Superior temporal gyrus (tissue), 1 donor: ENCODE results near the gene ZNF774.

Experiments used
- DNase-seq: peaks from one replicate; pipeline ENCODE4 v3.0.0-alpha.2; 2016; ENCODE audit errors: extremely low spot score

Gene ZNF774

DNA sequence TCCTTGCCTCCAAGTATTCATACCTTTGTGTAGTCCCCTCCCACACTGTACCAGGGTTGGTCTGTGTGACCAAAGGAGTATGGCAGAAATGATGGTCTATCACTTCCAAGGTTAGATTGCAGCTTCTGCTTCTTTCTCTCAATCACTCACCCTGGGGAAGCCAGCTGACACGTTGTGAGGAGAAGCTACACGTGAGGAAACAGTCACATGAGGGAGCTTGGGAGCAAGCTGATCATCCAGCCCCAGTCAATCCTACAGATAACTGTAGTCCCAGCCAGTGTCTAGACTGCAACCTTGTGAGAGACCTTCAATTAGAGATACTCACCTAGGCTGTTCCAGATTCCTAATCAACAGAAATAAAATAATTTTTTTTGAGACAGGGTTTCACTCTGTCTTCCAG lies 6.2 kb upstream of the ZNF774 start:
- DNase-seq = no peak

GRCh38 chr15:90347431-90348065 lies 4.5 kb upstream of the ZNF774 start:
- peak; percentile 3 for DNase-seq

GRCh38 chr15:90348456-90348855 lies 3.6 kb upstream of the ZNF774 start:
- DNase-seq = no peak

DNA sequence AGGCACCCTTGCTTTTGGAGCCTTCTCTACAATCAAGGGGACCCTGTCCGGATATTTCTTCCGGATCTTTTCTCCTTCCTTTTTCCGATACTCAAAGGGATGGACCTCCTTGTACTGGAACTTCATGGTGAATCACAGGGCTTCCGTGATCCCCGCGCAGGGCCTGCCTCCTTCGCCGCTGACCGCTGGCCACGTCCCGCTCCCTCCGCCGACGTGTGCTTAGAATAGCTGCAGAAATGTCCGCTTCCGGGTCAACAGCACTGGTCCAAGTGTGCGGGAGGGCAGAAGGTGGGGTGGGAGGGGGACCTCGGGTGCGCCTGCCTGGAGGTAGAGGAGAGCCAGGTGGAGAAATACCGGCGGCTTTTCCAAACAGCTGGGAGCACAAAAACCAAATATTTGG lies 3.0 kb upstream of the ZNF774 start:
- no peak for DNase-seq

DNA sequence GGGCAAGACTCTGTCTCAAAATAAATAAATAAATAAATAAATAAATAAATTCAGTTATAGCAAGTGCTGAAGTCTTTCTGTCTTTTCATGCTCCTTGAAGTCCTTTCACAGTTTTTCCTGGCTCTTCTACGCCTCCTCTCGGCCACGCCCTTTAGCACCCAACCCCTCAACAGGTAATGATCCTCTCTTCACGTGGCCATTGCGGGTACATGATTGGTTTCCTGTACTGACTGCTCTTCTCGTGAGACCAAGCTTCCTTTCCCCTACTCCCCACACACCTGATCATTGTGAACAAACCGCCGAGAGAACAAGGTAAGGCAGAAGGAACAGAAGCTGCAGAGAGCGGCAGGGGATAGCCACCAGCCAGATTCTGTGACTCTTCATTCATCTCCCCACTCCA lies 2.3 kb upstream of the ZNF774 start:
- DNase-seq = no peak

DNA sequence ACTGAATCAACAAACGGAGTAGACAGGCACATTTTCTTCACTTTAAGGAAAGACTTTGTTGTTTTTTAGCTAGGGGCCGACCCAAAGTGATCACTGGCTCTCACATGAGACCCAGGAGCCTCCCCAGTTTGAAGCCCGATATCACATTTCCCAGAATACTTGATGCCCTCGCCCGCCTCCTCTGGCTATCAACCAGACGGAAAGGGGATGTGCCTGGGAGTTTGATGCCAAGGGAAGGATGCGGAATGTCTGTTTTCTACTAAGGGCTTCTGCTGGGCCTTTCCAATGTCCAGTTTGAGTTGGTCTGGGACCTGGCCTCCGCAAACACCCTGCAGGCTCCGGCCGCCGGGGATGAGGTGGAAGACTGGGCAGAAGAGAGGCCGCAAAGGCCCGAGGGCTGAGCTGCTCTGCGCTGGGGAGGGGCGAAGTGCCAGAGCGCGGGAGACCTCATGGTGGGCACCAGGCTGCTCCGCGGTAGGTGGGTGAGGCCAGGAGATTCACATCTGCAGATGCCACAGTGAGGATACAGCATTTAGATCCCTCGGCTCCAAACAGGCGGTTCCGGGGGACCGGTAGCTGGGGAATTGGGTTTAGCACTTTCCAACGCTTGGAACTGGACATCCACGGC lies 491 bp upstream of the ZNF774 start:
- no peak for DNase-seq

DNA sequence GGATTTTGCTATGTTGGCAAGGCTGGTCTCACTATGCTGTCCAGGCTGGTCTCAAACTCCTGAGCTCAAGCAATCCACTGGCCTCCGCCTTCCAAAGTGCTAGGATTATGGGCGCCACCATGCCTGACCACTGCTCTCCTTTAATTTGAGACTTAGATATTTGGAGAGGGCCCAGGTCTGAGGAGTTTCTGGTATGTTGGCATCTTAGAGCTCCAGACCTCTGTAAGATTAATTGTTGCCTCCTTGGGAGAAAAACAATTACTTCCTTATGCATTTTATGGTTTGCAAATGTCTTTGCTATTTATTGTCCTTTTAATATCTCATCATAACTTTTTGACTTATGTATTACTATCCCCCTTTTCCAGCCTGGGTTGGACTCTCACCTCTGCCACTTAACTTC lies 2.9 kb downstream of the ZNF774 start:
- DNase-seq = no peak

- no peak for DNase-seq
These were observed 6.3 kb downstream of the ZNF774 start for GRCh38 chr15:90358124-90359033.

DNA sequence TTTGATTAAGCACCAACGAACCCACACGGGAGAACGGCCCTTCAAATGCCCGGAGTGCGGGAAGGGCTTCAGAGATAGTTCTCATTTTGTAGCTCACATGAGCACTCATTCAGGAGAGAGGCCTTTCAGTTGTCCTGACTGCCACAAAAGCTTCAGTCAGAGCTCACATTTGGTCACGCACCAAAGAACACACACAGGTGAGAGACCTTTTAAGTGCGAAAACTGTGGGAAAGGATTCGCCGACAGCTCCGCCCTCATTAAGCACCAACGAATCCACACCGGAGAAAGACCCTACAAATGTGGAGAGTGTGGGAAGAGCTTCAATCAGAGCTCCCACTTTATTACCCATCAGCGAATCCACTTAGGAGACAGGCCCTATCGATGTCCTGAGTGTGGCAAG lies 8.7 kb downstream of the ZNF774 start:
- DNase-seq = no peak

DNA sequence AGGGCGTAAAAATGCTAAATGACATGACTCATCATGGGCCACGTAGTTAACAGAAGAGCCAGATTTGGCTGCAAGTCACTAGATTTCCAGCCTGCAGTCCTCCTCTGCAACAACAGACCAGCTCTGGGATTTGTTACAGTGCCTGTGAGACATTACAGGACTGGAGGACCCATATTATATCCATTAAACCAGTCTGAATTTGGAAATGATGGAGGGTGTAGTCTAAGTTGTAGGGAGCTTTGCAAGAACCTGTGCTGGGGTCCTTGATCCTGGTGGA lies 10.8 kb downstream of the ZNF774 start:
- DNase-seq = peak; percentile 47

DNA sequence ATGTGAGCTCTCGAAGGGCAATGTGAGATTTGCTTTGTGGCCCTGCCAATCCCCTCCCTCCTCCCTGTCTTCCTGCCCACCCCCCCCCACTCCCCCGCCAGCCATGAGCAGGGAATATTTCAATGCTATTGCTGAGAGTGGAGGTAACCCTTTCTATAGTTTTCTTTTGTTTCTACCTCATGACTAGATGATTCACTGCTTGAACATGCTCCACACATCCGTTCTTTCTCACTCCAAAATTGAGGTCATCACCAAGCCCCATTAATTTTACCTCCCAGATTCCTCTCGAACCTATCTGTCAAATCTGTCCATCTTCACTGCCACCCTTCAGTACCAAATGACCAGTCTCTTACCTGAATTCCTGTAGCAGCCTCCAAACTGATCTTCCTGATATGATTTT lies 12.2 kb downstream of the ZNF774 start:
- no peak for DNase-seq

- DNase-seq = no peak
These were observed 13.5 kb downstream of the ZNF774 start for GRCh38 chr15:90365414-90366055.

DNA sequence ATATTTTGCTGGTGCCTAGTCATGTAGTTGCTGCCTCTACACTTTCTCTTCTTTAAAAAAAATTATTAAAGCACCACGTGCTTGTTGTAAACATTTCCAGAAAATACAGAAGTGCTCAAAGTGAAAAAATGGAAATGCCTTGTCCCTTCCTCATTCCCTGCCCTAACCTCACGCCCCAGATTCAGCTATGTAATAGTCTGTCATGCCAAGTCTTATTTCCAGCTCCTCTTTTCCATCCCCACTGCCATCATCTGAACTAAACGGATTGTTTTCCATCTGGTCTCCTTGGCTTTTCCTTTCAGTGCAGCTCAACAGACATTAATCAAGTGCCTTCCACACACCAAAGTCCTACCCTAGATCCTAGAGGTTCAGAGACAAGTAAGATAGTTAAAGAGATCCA lies 15.5 kb downstream of the ZNF774 start:
- DNase-seq = no peak

GRCh38 chr15:90375071-90375470 lies 23.0 kb downstream of the ZNF774 start:
- no peak for DNase-seq

GRCh38 chr15:90376789-90377188 lies 24.7 kb downstream of the ZNF774 start:
- DNase-seq = no peak

- DNase-seq = no peak
These were observed 27.2 kb downstream of the ZNF774 start for GRCh38 chr15:90379263-90379662.

DNA sequence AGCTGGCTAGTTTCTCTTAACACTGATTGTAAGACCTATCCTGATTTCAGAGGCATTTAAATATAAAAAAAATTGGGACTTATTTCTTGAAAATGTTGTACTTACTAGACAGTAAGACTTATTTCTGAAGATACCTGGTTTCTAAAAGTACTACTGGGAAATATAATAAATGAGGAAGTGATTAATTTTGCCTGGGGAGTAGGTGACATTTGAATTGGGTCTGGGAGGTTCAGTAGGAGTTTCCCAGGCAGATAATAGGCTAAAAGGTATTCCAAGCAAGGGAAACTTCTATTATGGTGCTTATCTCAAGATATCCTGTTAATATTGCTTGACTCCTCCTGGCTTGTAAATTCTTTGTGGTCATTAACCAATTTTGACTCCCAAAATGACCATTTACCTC lies 29.4 kb downstream of the ZNF774 start:
- DNase-seq = no peak

DNA sequence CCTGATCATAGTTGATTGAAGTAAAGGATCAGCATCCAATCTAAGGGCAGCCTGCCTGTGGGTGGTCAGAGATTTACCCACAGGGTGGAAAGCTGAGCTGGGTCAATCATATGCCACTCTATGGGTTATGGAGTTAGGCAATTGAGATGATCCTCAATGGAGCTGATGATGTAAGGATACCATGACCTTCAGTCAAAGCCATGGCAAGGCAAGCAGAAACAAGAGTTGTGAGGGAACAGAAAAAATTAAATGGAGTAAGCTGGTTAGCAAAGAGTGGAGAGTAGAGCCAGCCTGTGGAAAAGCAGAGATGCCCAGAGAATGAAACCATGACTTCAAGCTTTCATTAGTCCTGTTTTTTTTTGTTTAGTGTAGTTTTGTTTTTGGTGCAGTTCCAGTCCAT lies 30.2 kb downstream of the ZNF774 start:
- no peak for DNase-seq

DNA sequence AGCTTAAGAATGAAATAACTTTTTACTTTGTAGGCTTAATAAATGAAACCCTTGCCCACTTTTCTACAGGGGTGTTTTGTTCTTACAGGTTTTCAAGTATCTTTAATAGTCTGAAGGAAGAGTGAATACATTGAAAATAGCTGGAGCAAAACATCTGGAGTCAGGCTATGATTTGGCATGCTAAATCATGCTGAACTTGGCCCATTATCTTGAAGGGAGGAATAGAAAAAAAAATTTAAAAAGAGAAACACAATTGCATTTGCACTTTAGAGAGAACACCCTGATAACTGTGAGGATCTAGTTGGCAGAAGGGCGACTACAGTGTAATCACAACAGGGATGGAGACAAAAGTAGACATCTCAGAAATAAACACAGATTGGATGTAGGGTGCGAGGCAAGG lies 34.1 kb downstream of the ZNF774 start:
- DNase-seq = no peak

DNA sequence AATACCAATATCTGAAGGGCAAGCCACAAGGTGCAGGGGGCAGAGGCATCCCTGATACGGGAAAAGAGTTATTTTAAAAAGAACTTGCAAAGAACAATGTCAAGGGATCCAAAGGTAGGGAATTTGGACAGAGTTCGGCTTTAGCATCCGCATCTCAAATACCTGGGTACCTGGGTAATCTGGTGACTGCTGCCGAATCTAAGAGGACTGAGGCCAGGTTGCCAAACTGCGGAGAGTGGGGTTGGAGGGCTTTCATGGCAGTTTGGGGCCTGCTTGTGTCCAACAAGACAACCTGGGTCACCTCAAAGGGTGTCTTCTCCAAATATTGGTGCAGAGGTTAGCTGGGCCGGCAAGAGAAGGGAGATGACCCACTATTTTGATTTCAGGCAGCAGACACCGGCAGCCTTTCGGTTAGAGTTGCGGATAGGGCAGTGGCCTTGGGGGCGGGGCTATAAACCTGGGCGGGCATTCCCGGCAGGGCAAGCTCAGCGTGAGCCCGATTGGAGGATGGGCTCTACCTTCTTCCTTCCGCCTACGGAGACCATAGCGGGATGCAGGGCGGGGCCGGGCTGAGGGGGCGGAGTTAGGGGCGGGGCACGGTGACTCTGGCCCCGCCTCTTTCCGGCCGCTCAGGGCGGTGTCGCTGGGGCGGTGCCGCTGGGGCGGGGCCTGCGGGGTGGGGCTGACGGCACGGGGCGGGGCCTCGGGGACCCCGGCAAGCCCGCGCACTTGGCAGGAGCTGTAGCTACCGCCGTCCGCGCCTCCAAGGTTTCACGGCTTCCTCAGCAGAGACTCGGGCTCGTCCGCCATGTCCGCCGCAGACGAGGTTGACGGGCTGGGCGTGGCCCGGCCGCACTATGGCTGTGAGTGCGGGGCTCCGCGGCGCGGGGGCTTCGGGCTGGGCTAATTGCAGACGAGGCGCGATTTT lies 35.7 kb downstream of the ZNF774 start, which contains the start of gene IQGAP1:
TSS of gene IQGAP1 (plus strand) at position 709 of the 928 bp plus-strand sequence. CDS start at position 809, 100 bp downstream.
- DNase-seq = peak; percentile 92
